Body of pancreas (tissue), 4 donors: Measurements from ENCODE around the gene ATP2B1. TPM values are rescaled to one million over a fixed set of nuclear protein-coding genes. Genes with fewer than 3 reads are reported as not detected.

ENCODE experiments used
- ATAC-seq: fragments of 150-250 bp; one replicate; pipeline ENCODE4 v1.9.1; 2016
- DNase-seq, 4 donors: peaks; one replicate each; pipeline ENCODE4 v3.0.0-alpha.2; 2019
- H3K27ac ChIP-seq, 4 donors: fragments of 200-600 bp; sonication (generic); 1 replicate in 3 of 4; 2 replicates in 1 of 4; pipeline versions ENCODE4 v1.5.1 to v1.6.1; 2016 to 2019; ENCODE audit warnings: mild to moderate bottlenecking in 1 of 4, mixed read lengths in 1 of 4, moderate library complexity in 1 of 4
- H3K27me3 ChIP-seq, 2 donors: fragments of 200-600 bp; sonication (generic); one replicate each; pipeline ENCODE4 v1.6.0; 2016; ENCODE audit warnings: mild to moderate bottlenecking in 1 of 2
- H3K36me3 ChIP-seq, 2 donors: fragments of 200-600 bp; sonication (generic); replicated peaks in 1 of 2; 2 replicates each; pipeline ENCODE4 v1.5.1; 2016; ENCODE audit warnings: low read depth in 2 of 2; ENCODE audit not compliant: insufficient read depth in 1 of 2
- H3K4me1 ChIP-seq: fragments of 200-600 bp; sonication (generic); one replicate; pipeline ENCODE4 v1.6.0; 2016
- H3K4me3 ChIP-seq, 2 donors: fragments of 200-600 bp; sonication (generic); 1 replicate in 1 of 2; 2 replicates in 1 of 2; pipeline ENCODE4 v1.5.1; 2016 to 2019
- H3K9me3 ChIP-seq, 3 donors: fragments of 200-600 bp; sonication (generic); 1 replicate in 2 of 3; 2 replicates in 1 of 3; pipeline ENCODE4 v1.5.1; 2016
- POLR2A ChIP-seq, 3 donors: fragments of 450-650 bp; IDR thresholded peaks; one replicate each; pipeline ENCODE4 v1.6.1; 2016; ENCODE audit warnings: antibody characterized with exemption in 3 of 3, mild to moderate bottlenecking in 2 of 3
- WGBS, 2 donors: methylation state at CpG; one replicate each; pipeline ENCODE4 v1.1.5; 2017; 5-methylcytosine and 5-hydroxymethylcytosine counted together
- intact Hi-C: fragments of 100-400 bp; cut with DNase I; formaldehyde crosslinking; loops from one replicate; pipeline ENCODE4 v1.15.1; 2023
- total RNA-seq, 2 donors: library from RNA; depleted of rRNA; stranded (reverse); fragments of >200 nt; gene quantifications; one replicate each; pipeline ENCODE4 v1.1.0, GENCODE V29; 2016
- TF ChIP-seq, protein P1 (sequence below), 7 experiments: fragments of 450-650 bp in 4 of 7; fragments of 200-600 bp in 3 of 7; sonication (generic) in 3 of 7; IDR thresholded peaks; one replicate each; pipeline ENCODE4 v1.5.1; 2016 to 2019; ENCODE audit warnings: antibody characterized with exemption in 7 of 7

ATP2B1 gene
- total RNA-seq, 2 donors from 2014 or later: 17.1 to 37.9 TPM

DNA sequence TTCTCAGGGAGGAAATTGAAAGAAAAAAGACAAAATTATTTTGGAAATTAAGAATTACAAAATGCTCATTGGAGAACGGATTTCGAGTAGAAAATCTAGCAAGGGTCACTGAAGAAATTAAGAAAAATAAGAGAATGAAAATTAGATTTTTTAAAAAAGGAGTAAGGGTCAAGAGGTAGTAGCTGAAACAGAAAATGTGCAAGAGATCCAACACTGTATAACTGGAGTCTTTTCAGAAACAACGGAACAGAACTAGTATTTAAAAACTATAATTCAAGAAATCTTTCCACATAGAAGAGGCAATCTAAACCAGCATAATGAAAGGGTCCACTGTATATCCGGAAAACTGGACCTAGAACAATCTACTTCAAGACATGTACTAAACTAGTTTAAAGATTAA lies 28.2 kb downstream of the ATP2B1 start:
- Histone ChIP-seq H3K27me3 (no peaks in the 10 kb centered on the region), H3K36me3 (no peaks in the 10 kb centered on the region), H3K4me1 (peaks cover 4% of the 10 kb centered on the region), H3K9me3 (peaks cover 0 to 5% (median 0%) of the 10 kb centered on the region in 3 donors), H3K27ac (no peak overlapping the region), H3K4me3 (no peak overlapping the region)
- no peak for ATAC-seq
- TF ChIP-seq, protein P1, sequence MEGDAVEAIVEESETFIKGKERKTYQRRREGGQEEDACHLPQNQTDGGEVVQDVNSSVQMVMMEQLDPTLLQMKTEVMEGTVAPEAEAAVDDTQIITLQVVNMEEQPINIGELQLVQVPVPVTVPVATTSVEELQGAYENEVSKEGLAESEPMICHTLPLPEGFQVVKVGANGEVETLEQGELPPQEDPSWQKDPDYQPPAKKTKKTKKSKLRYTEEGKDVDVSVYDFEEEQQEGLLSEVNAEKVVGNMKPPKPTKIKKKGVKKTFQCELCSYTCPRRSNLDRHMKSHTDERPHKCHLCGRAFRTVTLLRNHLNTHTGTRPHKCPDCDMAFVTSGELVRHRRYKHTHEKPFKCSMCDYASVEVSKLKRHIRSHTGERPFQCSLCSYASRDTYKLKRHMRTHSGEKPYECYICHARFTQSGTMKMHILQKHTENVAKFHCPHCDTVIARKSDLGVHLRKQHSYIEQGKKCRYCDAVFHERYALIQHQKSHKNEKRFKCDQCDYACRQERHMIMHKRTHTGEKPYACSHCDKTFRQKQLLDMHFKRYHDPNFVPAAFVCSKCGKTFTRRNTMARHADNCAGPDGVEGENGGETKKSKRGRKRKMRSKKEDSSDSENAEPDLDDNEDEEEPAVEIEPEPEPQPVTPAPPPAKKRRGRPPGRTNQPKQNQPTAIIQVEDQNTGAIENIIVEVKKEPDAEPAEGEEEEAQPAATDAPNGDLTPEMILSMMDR (IDR thresholded peaks at IDR 0.05): no peak
- TF ChIP-seq POLR2A (IDR thresholded peaks at IDR 0.05): no peak
- intact Hi-C loops: no loop called here
- no peak for DNase-seq
- WGBS, 2 donors: 93 to 96% methylated on average over 4 of the region's 4 CpGs

DNA sequence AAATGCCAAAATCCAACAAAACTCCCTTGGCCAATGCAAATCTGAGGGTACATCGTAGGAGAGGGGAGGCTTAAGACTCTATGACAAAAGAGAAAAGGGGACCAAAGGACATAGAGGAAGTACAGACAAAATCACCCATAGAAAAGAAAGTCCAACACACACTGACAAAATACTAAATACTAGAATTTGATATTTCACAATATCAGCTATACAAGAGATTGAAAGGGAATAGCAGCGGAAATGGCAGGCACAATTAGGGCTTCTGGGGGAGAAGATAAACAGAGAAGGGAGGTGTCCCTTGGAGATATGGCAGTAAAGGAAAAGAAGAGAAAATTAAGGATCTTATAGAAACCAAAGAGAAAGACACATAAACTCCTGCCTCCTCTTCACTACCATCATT lies 29.0 kb downstream of the ATP2B1 start:
- no peak overlapping the region for H3K4me3 ChIP-seq
- DNase-seq: no peak
- H3K9me3 ChIP-seq: peaks cover 0 to 5% (median 0%) of the 10 kb centered on the region in 3 donors
- H3K36me3 ChIP-seq: no peaks in the 10 kb centered on the region
- 96 to 98% methylated on average over 2 of the region's 2 CpGs for WGBS, 2 donors
- no peak for TF ChIP-seq POLR2A (IDR thresholded peaks at IDR 0.05)
- TF ChIP-seq, protein P1 (IDR thresholded peaks at IDR 0.05): no peak
- intact Hi-C loops: no loop called here
- H3K27me3 ChIP-seq: no peaks in the 10 kb centered on the region
- peaks cover 4% of the 10 kb centered on the region for H3K4me1 ChIP-seq
- no peak for ATAC-seq
- H3K27ac ChIP-seq: no peak overlapping the region

DNA sequence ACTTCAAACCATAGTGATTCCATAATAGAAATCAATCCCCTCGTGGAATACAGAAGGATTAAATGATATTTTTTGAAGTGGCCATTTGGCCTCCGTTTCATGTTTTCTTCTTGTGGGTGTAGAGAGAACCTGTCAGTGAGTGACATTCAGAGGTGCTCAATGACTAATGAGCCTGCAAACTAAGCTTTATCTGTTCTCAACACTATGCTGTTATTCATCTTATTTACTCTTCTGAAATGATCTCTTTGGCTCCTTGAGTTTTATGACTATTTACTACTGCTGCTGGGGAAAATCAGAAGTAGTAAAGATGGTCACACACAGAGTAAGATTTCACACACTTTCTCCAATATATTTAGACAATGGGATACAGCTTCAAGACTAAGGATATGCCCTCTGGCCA lies 30.4 kb downstream of the ATP2B1 start:
- no peak overlapping the region for H3K27ac ChIP-seq
- H3K4me1 ChIP-seq: peaks cover 4% of the 10 kb centered on the region
- 73 to 84% methylated on average over 2 of the region's 2 CpGs for WGBS, 2 donors
- H3K9me3 ChIP-seq: peaks cover 0 to 5% (median 0%) of the 10 kb centered on the region in 3 donors
- H3K36me3 ChIP-seq: no peaks in the 10 kb centered on the region
- TF ChIP-seq, protein P1 (IDR thresholded peaks at IDR 0.05): no peak
- no peak for TF ChIP-seq POLR2A (IDR thresholded peaks at IDR 0.05)
- intact Hi-C loops: no loop called here
- ATAC-seq (no peak), DNase-seq (no peak)
- H3K27me3 ChIP-seq: no peaks in the 10 kb centered on the region
- H3K4me3 ChIP-seq: no peak overlapping the region

DNA sequence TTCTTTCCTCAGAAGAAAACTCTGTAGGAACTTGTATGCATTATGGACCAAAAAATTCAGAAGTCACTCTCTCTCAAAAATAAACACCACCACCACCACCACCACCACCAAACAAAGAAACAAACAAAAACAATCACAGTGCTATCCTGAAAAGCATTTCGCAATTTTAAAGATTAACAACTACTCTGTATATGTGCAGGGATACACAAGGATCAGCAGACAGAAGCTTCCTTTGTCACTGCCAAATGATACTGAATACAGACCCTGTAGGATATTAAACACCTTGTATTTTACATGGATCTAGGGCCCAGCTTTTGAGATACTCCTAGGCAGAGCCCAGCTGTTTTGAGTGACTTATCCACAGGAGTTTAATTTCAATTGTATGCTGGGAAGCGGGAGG lies 31.7 kb downstream of the ATP2B1 start:
- ATAC-seq: no peak
- Histone ChIP-seq H3K4me3 (no peak overlapping the region), H3K27me3 (no peaks in the 10 kb centered on the region), H3K4me1 (peaks cover 4% of the 10 kb centered on the region), H3K9me3 (no peaks in the 10 kb centered on the region), H3K27ac (no peak overlapping the region), H3K36me3 (no peaks in the 10 kb centered on the region)
- TF ChIP-seq, protein P1 (IDR thresholded peaks at IDR 0.05): no peak
- no peak for TF ChIP-seq POLR2A (IDR thresholded peaks at IDR 0.05)
- 92 to 96% methylated on average over 2 of the region's 2 CpGs for WGBS, 2 donors
- DNase-seq: no peak
- intact Hi-C loops: no loop called here

DNA sequence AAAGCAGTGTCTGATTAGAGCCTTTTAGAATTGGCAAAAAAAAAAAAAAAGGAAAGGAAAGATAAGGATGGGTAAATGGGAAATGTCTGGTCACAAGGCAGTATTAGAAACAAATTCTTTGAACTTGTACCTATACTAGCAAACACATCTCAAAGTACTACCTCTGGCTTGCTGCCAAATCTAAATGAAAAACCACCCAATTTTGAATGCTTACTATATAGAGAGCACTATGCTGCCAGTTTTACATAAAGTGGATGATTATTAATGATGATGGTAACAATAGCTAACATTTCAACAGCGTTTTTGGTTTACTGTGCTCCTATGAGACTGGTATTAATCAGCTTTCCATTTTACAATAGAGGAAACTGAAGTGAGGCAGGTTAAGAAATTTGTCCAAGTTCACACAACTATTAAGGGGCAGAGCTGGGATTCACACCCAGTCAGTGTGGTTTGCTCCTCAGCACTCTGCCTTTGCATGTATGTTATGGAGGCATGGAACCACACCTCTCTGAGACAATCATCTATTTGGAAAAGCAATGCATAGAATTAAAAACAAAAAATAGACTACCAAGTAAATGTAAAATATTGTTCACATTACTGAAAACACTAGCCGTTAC lies 34.2 kb downstream of the ATP2B1 start:
- intact Hi-C loops: no loop called here
- H3K4me1 ChIP-seq: peaks cover 4% of the 10 kb centered on the region
- DNase-seq: no peak
- H3K9me3 ChIP-seq: no peaks in the 10 kb centered on the region
- no peak overlapping the region for H3K27ac ChIP-seq
- no peaks in the 10 kb centered on the region for H3K36me3 ChIP-seq
- 71% methylated on average over 2 of the region's 2 CpGs for WGBS, 2 donors
- no peak for ATAC-seq
- no peaks in the 10 kb centered on the region for H3K27me3 ChIP-seq
- no peak overlapping the region for H3K4me3 ChIP-seq
- TF ChIP-seq POLR2A (IDR thresholded peaks at IDR 0.05): no peak
